Right ventricle myocardium superior (tissue), 1 donor: ENCODE data around the gene FAM174B. TPM values are rescaled to one million over a fixed set of nuclear protein-coding genes. Genes with fewer than 3 reads are reported as not detected.
A peak's percentile ranks its signal among the peaks of the same experiment; 100 is the strongest.

ENCODE experiments used
- ATAC-seq: fragments of 200-7000 bp; cut with Tn5 transposase; one replicate; pipeline ENCODE4 v1.9.1; 2020; ENCODE audit warnings: mild to moderate bottlenecking; ENCODE audit not compliant: poor library complexity
- DNase-seq: peaks from one replicate; pipeline ENCODE4 v3.0.0-alpha.2; 2020
- intact Hi-C: fragments of 100-400 bp; cut with DNase I; formaldehyde crosslinking; loops from one replicate; pipeline ENCODE4 v1.11.2; 2022
- total RNA-seq: library from RNA; stranded (reverse); fragmentation: NEBNext Ultra II Directional; extraction: Animal tissue kit (Norgen Biotek cat#: 25700); gene quantifications from one replicate; pipeline ENCODE4 v1.2.1, GENCODE V29; 2021
- donor health status: DM: no; HTN: yes; CAD: no; lungs with severe emphysema.

Gene FAM174B
- total RNA-seq, 1 donor from 2014 or later: 11.9 TPM

DNA sequence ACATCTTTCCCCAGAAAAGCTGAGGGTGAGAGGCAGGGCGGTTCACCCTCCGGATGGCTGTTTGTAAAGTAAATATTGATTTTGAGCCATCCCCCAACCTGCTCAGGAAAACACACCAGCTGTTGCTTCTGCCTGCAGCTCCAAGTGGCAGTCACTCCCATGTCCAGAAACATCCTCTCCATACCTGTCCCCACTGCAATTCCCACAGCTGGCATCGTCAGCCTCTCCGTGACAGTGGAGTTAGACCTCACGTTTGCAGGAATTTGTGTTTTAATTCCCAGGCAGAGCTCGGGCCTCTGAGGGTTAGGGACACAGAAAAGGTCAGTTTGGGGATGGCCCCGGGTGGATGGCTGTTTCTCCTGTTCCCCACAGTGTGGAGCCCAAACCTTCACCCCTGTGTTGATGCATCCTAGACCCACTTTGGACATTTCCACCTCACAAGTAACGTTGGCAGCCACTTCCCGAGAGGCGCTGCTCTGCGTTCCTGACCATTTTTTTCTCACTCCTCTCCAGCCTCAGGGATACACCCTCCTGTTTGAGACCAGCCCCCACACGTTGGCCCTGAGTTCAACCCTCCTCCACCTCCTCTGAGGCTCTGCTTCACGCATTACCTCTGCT is 11.8 kb upstream of the FAM174B start:
- ATAC-seq: peak; percentile 23
- no peak for DNase-seq

DNA sequence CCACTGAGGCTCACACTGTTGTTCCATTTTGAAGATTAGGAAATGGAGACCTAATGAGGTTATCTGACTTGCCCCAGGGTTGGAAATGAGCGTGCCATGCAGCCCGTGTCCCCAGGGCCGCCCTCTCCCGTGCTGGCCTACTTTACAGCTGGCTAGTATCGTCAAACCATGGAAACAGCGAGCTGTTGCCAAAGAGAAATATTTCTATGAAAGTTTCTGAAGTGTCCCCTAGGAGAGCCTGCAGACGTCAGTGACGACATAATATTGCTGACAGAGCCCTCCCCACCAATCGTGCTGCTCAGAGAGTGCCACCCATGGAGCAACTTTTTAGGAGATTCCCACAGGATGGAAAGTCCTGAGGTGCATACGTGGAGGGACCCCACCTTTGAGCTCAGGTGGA is 11.2 kb upstream of the FAM174B start:
- intact Hi-C loops: no loop called here
- ATAC-seq (peak; percentile 91), DNase-seq (peak; percentile 82)

More for the DNA sequence above, 11.8 kb upstream of the FAM174B start:
- intact Hi-C loops: no loop called here

DNA sequence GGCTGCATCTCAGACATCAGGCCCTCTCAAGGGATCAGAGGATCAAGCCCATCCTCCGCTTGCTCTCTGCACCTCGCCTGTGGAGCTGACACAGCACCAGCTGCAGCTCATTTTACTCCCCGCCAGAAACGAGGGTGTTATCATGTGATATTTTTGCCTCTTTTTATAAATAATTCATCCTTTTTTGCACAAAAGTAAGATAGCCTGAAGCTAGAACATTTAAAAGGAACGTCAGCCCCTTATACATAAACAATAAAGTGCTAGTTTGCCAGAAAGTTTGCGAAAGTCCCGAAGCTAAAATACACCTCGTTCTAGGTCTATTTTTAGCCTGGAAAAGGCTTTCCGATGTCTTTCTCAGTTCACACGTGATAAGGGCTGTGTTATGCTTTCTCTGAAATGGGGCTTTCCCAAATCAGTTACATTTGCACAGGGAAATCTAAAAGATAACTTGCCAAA is 9.6 kb upstream of the FAM174B start:
- intact Hi-C loops: no loop called here
- DNase-seq (no peak), ATAC-seq (peak; percentile 73)

DNA sequence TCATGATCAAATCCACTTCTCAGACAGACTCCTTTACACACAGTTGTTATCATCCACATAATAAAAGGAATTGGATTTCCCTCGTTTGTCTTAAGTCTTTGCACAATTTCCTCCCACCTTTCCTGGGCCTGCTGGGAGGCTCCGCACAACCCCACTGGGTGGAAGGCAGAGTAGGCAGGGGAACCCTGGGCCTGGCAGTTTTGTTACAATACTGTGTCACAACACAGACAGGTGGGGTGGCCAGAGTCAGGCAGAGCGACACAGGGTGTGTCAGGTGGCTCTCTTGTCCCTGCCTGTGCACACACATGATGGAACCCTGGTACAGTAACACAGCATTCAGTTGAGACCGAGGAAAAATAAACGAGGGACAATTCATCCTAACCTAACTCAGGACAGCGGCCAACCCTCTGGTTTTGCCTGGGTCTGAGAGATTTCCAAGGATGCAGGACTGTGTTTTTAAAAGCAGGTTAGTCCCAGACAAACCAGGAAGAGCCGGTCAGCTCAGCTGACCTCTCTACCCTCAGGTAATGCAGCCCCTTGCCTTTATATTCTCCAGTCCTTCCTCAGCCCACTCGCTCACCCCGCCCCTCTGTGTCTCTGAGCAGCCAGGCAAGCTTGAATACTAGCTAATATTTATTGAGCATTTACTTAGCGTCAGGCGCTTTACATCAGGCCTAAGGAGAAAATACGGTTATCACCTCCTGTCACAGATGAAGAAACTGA is 8.8 kb upstream of the FAM174B start:
- DNase-seq (no peak), ATAC-seq (no peak)
- intact Hi-C loops: no loop called here

DNA sequence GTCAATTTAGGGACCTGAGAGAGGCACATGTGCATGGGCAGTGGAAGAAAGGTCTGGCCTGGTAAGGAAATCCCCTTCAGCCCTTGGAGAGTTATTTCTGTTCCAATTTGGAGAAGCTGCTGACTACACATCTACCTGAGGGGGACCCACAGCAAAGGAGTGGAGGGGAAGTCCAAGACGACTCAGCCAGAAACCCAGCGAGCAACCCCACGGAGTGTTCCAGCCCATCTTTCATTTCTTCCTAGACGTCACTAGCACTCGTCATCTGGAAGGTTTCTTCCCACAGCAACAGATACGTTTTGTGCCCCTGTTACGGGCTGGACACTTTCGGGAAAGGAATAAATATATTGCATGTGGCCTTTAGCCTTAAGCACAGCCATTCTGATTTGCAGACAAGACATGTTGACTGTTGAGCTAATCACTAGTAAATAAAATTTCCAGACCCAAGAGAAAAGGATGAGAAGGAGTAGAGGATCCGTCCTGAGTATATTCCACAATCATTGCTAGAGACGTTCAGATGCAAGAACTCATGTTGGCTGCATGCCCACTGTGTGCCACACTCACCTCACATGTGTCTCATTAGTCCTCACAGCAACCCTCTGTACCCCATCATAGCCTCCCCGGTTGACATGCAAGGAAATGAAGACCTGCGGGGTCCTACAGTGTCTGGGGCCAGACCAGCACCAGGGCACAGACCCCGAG is 7.8 kb upstream of the FAM174B start:
- intact Hi-C loops: no loop called here
- DNase-seq: no peak
- no peak for ATAC-seq

DNA sequence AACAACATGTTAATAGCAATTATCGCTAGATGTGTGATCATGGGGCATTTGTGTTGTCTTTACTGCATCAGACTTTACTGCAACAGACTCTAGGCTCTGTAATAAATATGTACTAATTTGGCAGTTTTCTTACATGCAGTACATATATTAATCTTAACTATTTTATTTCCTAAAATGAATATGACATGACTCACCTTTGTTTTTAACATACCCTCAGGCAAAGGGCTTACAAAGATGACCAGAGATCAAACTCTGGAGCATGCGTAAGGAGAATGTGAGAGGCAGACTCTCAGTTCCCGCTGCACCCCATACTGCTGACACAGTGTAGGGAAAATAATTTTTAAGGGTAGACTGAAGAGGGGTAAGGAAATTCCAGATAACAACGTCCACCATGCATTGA is 7.2 kb upstream of the FAM174B start:
- no peak for ATAC-seq
- no peak for DNase-seq
- intact Hi-C loops: no loop called here

DNA sequence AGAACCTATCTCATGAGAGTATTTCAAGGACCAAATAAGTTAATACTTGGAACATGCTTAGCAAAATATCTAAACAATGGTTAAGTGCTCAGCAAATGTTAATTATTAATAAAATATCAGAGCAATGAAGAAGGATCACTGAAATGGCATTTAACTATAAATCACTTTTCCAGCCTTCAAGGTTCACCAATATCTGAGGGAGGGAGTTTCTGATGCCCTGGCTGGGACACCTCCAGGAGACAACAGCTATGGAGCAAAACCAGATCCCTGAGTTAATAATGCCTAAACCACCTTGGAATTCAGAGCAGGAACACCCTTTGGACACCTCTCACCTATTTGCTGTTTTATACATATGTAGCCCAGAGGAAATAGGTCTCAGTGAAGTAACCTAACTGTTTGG is 6.4 kb upstream of the FAM174B start:
- intact Hi-C loops: no loop called here
- no peak for ATAC-seq
- DNase-seq: no peak

DNA sequence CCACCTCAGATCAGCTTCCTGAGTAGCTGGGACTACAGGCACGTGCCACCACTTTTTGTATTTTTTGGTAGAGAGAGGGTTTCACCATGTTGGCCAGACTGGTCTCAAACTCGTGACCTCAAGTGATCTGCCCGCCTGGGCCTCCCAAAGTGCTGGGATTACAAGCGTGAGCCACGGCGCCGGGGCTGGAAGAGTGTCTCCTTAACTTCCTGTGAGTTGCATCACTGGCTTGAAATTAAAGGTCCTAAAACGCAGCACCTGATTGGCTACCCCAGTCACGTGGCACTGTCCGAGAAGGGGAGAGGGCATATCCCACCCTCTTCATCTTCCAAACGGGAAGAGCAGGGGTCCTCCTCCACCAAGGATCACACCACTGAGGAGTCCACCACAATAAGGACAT is 5.5 kb upstream of the FAM174B start:
- intact Hi-C loops: no loop called here
- ATAC-seq (no peak), DNase-seq (no peak)

GRCh38 chr15:92657486-92657885 is 1.9 kb upstream of the FAM174B start:
- intact Hi-C loops: no loop called here
- no peak for DNase-seq
- ATAC-seq: no peak

DNA sequence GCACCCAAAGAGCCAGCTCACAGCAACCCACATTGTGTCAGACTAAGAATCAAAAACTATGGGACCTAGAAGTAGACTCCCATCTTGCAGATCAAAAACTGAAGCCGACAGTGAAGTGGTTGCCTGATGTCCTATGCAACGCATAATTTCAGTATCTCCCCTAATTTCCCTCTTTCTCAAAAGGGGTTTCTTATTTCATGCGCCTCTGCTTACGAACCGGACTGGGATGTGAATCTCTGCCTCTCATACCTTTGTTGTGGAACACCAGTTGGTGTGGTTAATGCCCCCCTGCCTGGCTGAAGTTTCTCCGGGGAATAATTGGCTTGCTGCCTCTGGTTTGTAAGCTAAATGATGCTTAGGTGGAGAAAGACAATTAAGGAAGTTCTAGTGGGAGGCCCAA is 514 bp upstream of the FAM174B start:
- ATAC-seq (no peak), DNase-seq (no peak)
- intact Hi-C loops: no loop called here

GRCh38 chr15:92654662-92655061 is 913 bp downstream of the FAM174B start:
- ATAC-seq (no peak), DNase-seq (no peak)
- intact Hi-C loops: no loop called here

GRCh38 chr15:92653836-92654539 is 1.6 kb downstream of the FAM174B start:
- peak; percentile 67 for ATAC-seq
- DNase-seq: no peak
- intact Hi-C loops: no loop called here

- DNase-seq (no peak), ATAC-seq (no peak)
- intact Hi-C loops: no loop called here
Measured at GRCh38 chr15:92653366-92653765, 2.2 kb downstream of the FAM174B start.

- DNase-seq (no peak), ATAC-seq (no peak)
- intact Hi-C loops: no loop called here
Measured at GRCh38 chr15:92652576-92652966, 3.0 kb downstream of the FAM174B start.

GRCh38 chr15:92651877-92652575 is 3.5 kb downstream of the FAM174B start:
- DNase-seq: no peak
- ATAC-seq: no peak
- intact Hi-C loops: no loop called here

- ATAC-seq (no peak), DNase-seq (no peak)
- intact Hi-C loops: no loop called here
Measured at GRCh38 chr15:92650966-92651365, 4.6 kb downstream of the FAM174B start.

GRCh38 chr15:92650256-92650655 is 5.3 kb downstream of the FAM174B start:
- DNase-seq (no peak), ATAC-seq (no peak)
- intact Hi-C loops: no loop called here

GRCh38 chr15:92648190-92648875 is 7.2 kb downstream of the FAM174B start:
- intact Hi-C loops: no loop called here
- ATAC-seq: no peak
- DNase-seq: no peak
